Measurements from ENCODE around the gene HAS3.

DNA sequence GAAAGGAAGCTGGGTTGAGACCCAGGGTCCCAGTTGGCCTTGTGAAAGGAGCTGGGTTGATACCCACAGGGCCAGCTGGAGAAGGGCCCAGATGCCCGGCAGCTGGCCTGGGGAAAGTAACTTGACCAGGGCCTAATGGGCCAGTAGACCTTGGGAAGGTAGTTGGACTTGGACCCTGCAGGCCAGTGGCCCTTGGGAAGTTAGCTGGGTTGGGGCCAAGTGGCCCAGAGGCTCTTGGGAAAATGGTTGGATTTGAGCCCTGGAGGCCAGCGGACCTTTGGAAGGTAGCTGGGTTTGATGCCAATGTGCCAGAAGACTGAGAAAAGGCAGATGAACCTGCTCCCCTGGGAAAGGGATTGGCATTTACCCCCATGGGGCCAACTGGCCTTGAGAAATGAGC, 13.5 kb downstream of the HAS3 start:
- TF ChIP-seq ATF3 (CRISPR knock-in tag; conservative IDR thresholded peaks at IDR 0.05), result no peak
- TF ChIP-seq, protein P1, sequence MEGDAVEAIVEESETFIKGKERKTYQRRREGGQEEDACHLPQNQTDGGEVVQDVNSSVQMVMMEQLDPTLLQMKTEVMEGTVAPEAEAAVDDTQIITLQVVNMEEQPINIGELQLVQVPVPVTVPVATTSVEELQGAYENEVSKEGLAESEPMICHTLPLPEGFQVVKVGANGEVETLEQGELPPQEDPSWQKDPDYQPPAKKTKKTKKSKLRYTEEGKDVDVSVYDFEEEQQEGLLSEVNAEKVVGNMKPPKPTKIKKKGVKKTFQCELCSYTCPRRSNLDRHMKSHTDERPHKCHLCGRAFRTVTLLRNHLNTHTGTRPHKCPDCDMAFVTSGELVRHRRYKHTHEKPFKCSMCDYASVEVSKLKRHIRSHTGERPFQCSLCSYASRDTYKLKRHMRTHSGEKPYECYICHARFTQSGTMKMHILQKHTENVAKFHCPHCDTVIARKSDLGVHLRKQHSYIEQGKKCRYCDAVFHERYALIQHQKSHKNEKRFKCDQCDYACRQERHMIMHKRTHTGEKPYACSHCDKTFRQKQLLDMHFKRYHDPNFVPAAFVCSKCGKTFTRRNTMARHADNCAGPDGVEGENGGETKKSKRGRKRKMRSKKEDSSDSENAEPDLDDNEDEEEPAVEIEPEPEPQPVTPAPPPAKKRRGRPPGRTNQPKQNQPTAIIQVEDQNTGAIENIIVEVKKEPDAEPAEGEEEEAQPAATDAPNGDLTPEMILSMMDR (IDR thresholded peaks at IDR 0.05), result no peak
- TF ChIP-seq, protein P2, sequence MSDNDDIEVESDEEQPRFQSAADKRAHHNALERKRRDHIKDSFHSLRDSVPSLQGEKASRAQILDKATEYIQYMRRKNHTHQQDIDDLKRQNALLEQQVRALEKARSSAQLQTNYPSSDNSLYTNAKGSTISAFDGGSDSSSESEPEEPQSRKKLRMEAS (CRISPR knock-in tag; IDR thresholded peaks at IDR 0.05), result no peak
- TF ChIP-seq OVOL2 (CRISPR knock-in tag; IDR thresholded peaks at IDR 0.05; ENCODE audit: borderline replicate concordance), result no peak
